Stimulated activated CD4-positive, alpha-beta T cell treated with anti-CD3 and anti-CD28 coated beads, TNF-alpha, amount 100 ng/mL, for 4 hours (primary cell): ENCODE measurements around the gene EHBP1.
"Not testable (repeated sequence)": the region's sequence is repeated elsewhere in the genome, so short reads cannot be mapped to it uniquely, and the experiment has no call there.

Experiments used
- DNase-seq, 3 experiments: peaks; one replicate each; pipeline ENCODE4 v3.0.0-alpha.2; 2020; ENCODE audit warnings: low read depth in 3 of 3

EHBP1 gene

GRCh38 chr2:63066838-63067237, 361.3 kb downstream of the EHBP1 start:
- DNase-seq = no peak

- DNase-seq = no peak
Measured at GRCh38 chr2:63071664-63072063, 366.2 kb downstream of the EHBP1 start.

GRCh38 chr2:63073994-63074393, 368.5 kb downstream of the EHBP1 start:
- no peak for DNase-seq

GRCh38 chr2:63074399-63074798, 368.9 kb downstream of the EHBP1 start:
- DNase-seq = not testable (repeated sequence)

GRCh38 chr2:63078852-63079606, 373.5 kb downstream of the EHBP1 start:
- no peak for DNase-seq

- DNase-seq = no peak
Measured at GRCh38 chr2:63081404-63081803, 375.9 kb downstream of the EHBP1 start.

GRCh38 chr2:63086687-63087086, 381.2 kb downstream of the EHBP1 start:
- no peak for DNase-seq

GRCh38 chr2:63092401-63092800, 386.9 kb downstream of the EHBP1 start:
- DNase-seq = no peak

GRCh38 chr2:63092857-63093256, 387.3 kb downstream of the EHBP1 start:
- DNase-seq = no peak

GRCh38 chr2:63093502-63093901, 388.0 kb downstream of the EHBP1 start:
- DNase-seq = no peak
